IPS DF 6.9 (cell line): Measurements from ENCODE around the gene ECI1.
A peak's percentile ranks its signal among the peaks of the same experiment; 100 is the strongest.

Experiments
- DNase-seq: peaks from one replicate; pipeline ENCODE4 v3.0.0-alpha.2; 2013; ENCODE audit warnings: low read depth, low spot score
- H3K27ac ChIP-seq: one replicate; pipeline ENCODE4 v1.5.1; 2013; ENCODE audit warnings: low read length, control low read depth
- H3K27me3 ChIP-seq: 2 replicates; pipeline ENCODE4 v1.6.1; 2013; ENCODE audit warnings: mild to moderate bottlenecking, low read length; ENCODE audit not compliant: control insufficient read depth, insufficient read depth
- H3K36me3 ChIP-seq: 2 replicates; pipeline ENCODE4 v1.6.1; 2013; ENCODE audit warnings: low read length; ENCODE audit not compliant: control insufficient read depth, insufficient read depth
- H3K4me1 ChIP-seq: 2 replicates; pipeline ENCODE4 v1.6.1; 2013; ENCODE audit warnings: low read length; ENCODE audit not compliant: control insufficient read depth, insufficient read depth
- H3K4me3 ChIP-seq: 2 replicates; pipeline ENCODE4 v1.5.1; 2013; ENCODE audit warnings: mild to moderate bottlenecking, low read length
- H3K9me3 ChIP-seq: 2 replicates; pipeline ENCODE4 v1.6.1; 2013; ENCODE audit warnings: low read length, inconsistent platforms; ENCODE audit not compliant: control insufficient read depth, insufficient read depth
- WGBS: extraction: QIAGEN DNeasy Blood & Tissue Kit; methylation state at CpG from one replicate; pipeline ENCODE4 v1.1.7; 2013; ENCODE audit warnings: mixed read lengths, missing lambda C conversion rate; ENCODE audit not compliant: insufficient read length, insufficient coverage; 5-methylcytosine and 5-hydroxymethylcytosine counted together

ECI1 gene

DNA sequence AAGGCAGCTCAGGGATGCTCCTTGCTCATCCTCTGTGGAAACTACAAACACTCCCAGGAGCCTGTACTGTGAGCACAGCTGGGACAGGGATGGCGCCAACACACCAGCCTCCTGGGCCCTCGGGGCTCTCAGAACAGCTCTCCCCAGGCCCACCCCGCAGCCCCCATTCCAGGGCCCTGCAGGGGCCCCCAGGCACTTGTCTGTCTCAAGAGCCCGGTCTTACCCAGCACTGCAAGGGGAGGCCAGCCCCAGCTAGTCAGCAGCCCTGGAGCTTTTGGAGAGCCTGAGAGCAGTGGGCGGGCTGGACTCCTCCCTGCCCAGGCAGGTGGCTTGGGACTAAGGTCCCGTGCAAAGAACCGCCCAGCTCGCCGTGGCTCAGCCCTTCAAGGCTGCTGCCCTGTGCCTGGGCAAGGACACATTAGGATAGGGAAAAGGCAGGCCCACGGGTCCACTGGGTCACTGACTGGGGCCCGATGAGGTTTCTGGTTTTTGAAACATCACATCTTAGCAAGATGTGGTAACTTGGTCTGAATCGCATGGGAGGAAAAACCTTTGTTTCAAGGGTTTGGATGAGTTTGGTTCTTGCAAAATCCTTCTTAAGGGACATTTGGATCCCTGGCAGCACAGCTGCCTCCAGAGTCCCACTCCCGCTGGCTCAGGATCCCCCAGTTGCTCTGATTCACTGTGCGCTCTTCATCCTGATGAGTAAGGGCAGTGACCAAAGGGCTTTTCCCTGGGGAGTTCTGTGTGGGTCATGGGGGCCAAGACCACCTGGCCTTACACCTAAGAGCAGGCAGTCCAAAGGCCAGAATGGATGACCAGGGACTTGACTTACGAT is 12.3 kb downstream of the ECI1 start:
- Histone ChIP-seq H3K4me3 (no peak overlapping the region), H3K4me1 (peaks cover 4% of the 10 kb centered on the region), H3K27me3 (no peaks in the 10 kb centered on the region; the same call in 1 of the 2 replicates), H3K9me3 (no peaks in the 10 kb centered on the region), H3K27ac (no peak overlapping the region), H3K36me3 (peaks cover 24% of the 10 kb centered on the region)
- no peak for DNase-seq
- WGBS: no CpG with 5 or more reads among the region's 15 CpGs

DNA sequence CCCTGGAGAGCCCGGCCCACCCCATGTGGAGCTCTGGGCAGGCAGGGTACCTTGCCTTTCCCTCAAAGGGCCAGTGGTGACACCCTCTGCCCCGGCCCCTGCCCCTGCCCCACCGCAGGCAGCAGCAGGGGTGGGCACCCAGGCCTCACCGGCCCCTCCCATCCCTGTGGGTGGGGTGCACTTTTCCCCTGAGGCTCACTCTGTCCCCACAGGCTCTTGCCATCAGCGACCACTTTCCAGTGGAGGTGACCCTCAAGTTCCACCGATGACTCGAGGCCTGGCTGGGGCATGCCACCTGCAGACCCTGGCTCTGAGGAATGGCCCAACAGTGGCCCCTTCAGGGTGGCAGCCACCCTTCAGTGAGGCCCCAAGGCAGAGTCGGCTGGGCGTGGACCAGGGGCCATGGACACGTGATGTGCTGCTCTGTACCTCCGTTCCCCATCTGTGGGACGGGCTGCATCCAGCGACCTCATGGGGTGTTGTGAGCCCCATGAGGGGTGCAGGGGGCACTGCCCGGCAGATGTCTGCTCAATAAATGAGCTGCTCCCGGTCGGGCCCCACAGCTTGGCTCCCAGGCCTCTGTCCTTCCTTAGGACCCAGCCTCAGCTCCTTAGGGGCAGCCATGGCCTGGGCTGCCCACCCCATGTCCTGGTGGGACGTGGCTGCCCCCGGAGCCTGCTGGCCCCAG is 13.1 kb downstream of the ECI1 start:
- Histone ChIP-seq H3K36me3 (peaks cover 23% of the 10 kb centered on the region), H3K9me3 (no peaks in the 10 kb centered on the region), H3K4me3 (no peak overlapping the region), H3K4me1 (peaks cover 4% of the 10 kb centered on the region), H3K27me3 (no peaks in the 10 kb centered on the region; the same call in 1 of the 2 replicates), H3K27ac (no peak overlapping the region)
- no CpG with 5 or more reads among the region's 18 CpGs for WGBS
- no peak for DNase-seq

DNA sequence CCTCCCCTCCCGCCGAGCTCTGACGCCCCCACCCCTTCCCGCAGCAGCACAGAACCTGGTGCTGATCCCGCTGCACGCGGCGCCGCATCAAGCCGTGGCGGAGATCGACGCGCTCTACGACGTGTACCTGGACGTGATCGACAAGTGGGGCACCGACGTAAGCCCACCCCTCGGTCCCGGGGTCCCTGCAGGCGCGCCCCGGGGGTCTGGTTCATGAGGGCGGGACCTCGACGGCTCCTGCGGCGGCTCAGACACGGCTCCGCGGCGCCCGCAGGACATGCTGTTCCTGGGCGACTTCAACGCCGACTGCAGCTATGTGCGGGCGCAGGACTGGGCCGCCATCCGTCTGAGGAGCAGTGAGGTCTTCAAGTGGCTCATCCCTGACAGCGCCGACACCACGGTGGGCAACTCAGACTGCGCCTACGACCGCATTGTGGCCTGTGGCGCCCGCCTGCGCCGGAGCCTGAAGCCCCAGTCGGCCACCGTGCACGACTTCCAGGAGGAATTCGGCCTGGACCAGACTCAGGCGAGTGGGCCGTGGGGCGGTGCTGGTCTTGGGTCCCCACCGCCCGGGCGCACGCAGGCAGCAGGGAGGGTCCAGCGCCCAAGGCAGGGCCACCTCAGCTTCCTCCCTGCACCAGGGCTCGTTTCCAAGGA is 13.8 kb downstream of the ECI1 start:
- Histone ChIP-seq H3K4me1 (peaks cover 4% of the 10 kb centered on the region), H3K4me3 (peak overlapping the region; percentile 19; the same call in 1 of the 2 replicates), H3K36me3 (peaks cover 23% of the 10 kb centered on the region), H3K27ac (no peak overlapping the region), H3K27me3 (no peaks in the 10 kb centered on the region; the same call in 1 of the 2 replicates), H3K9me3 (no peaks in the 10 kb centered on the region)
- WGBS: no CpG with 5 or more reads among the region's 65 CpGs
- no peak for DNase-seq

DNA sequence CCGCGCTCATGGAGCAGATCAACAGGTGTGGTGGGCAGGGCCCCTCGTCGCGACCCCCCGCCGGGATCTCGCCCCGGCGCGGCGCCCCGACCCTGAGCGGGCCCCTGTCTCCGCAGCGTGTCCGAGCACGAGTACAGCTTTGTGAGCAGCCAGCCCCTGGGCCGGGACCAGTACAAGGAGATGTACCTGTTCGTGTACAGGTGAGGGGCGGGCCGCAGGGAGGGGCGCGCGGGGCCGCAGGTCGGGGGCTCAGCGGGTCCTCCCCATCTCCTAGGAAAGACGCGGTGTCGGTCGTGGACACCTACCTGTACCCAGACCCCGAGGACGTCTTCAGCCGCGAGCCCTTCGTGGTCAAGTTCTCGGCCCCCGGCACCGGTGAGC is 14.3 kb downstream of the ECI1 start:
- H3K36me3 ChIP-seq: peaks cover 22% of the 10 kb centered on the region; the same call in 1 of the 2 replicates
- peaks cover 4% of the 10 kb centered on the region for H3K4me1 ChIP-seq
- no peak overlapping the region for H3K27ac ChIP-seq
- DNase-seq: no peak
- no CpG with 5 or more reads among the region's 40 CpGs for WGBS
- no peaks in the 10 kb centered on the region; the same call in 1 of the 2 replicates for H3K27me3 ChIP-seq
- peak overlapping the region; percentile 14; the same call in 1 of the 2 replicates for H3K4me3 ChIP-seq
- no peaks in the 10 kb centered on the region for H3K9me3 ChIP-seq

DNA sequence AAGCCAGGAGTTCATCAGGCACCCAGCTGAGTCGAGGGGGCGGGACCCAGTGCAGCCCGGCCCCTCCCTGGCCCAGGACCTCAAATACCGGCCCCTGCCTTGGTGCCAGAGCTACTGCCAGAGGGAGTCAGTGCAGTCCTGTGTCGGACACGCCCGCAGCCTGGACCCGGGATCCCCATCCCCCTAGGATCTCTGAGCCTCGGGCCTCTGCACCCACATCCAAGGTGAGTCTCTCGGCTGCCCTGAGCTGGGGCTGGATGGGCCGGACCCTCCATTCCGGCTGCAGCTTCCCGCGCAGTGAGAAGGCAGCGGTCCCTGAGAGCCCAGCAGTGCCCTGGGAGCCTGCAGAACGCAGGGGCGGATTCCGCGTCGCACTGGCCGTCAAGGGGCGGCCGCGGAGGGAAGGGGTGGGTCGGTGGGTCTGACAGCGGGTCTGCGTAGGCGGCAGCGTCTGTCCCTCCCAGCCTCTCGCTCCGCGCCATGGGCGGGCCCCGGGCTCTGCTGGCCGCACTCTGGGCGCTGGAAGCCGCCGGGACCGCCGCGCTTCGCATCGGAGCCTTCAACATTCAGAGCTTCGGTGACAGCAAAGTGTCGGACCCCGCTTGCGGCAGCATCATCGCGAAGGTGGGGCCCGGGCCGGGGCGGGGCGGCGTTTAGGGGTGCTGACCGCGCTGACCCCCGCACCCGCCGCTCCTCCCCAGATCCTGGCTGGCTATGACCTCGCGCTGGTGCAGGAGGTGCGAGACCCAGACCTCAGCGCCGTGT is 14.9 kb downstream of the ECI1 start, which contains the start of gene DNASE1L2:
TSS of gene DNASE1L2 (plus strand) at position 108 of the 765 bp plus-strand sequence. CDS start at position 481, 373 bp downstream.
- Histone ChIP-seq H3K9me3 (no peaks in the 10 kb centered on the region), H3K4me1 (peaks cover 4% of the 10 kb centered on the region), H3K36me3 (peaks cover 28% of the 10 kb centered on the region), H3K27me3 (no peaks in the 10 kb centered on the region; the same call in 1 of the 2 replicates), H3K4me3 (peak within 1 kb of the TSS; percentile 14; the same call in 1 of the 2 replicates), H3K27ac (no peak within 1 kb of the TSS)
- no peak for DNase-seq
- WGBS: no CpG with 5 or more reads among the region's 64 CpGs

DNA sequence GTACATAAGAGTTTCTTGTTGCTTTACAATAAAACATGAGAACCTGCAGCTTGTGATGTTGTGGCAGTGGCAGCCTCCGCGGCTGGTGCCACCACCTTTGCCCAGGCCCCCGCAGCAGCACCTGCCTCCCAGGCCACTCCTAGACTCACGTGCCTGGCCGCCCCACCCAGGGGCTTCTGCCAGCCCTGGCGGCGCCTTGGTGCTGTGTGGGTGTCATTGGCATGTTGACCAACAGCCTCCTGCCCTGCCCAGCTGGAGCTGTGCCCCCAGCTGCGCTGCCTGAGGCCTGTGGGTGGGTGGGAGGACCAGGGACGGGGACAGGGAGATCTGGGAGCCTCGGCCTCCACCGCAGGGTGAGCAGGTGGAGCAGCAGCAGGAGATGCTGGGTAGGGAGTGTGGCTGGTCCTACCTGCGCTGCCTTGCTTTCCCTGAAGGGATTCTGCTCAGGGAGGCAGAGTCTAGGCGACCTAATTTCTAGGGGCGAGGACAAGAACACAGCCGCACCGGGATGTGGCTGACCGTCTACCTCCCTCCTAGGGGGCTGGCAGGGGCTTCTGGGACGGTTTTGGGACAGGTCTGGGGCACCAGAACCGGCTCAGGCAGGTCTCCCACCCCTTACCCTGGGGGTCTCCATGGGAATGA is 15.6 kb downstream of the ECI1 start:
- no peak overlapping the region for H3K4me3 ChIP-seq
- peaks cover 4% of the 10 kb centered on the region for H3K4me1 ChIP-seq
- H3K27me3 ChIP-seq: no peaks in the 10 kb centered on the region; the same call in 1 of the 2 replicates
- no peak overlapping the region for H3K27ac ChIP-seq
- no CpG with 5 or more reads among the region's 19 CpGs for WGBS
- peaks cover 30% of the 10 kb centered on the region for H3K36me3 ChIP-seq
- H3K9me3 ChIP-seq: no peaks in the 10 kb centered on the region
- DNase-seq: no peak

DNA sequence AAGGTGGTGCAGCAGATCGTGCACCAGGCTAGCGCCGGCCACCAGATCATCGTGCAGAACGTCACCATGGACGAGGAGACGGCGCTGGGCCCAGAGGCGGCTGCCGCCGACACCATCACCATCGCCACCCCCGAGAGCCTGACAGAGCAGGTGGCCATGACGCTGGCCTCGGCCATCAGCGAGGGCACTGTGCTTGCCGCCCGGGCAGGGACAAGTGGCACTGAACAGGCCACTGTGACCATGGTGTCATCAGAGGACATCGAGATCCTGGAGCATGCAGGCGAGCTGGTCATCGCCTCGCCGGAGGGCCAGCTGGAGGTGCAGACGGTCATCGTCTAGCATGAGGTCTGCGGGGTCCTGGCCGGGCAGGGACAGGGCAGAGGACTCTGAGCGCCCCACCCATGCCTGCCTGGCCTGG is 16.1 kb downstream of the ECI1 start:
- Histone ChIP-seq H3K27me3 (no peaks in the 10 kb centered on the region; the same call in 1 of the 2 replicates), H3K4me1 (peaks cover 4% of the 10 kb centered on the region), H3K9me3 (no peaks in the 10 kb centered on the region), H3K4me3 (no peak overlapping the region), H3K27ac (no peak overlapping the region), H3K36me3 (peaks cover 30% of the 10 kb centered on the region)
- DNase-seq: no peak
- WGBS: no CpG with 5 or more reads among the region's 28 CpGs

DNA sequence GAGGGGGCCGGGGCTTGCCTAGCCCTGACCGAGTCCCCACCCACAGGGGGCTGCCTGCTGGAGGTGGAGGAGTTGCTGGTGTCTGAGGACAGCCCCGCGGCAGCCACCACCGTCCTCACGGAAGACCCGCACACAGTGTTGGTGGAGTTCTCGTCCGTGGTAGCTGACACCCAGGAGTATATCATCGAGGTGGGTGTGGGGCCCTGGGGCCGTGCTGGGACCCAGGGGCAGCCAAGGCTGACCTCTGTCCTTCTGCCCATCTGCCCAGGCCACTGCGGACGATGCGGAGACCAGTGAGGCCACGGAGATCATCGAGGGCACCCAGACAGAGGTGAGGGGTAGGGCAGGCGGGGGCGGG is 16.6 kb downstream of the ECI1 start:
- Histone ChIP-seq H3K27ac (no peak overlapping the region), H3K27me3 (no peaks in the 10 kb centered on the region; the same call in 1 of the 2 replicates), H3K4me1 (peaks cover 4% of the 10 kb centered on the region), H3K9me3 (no peaks in the 10 kb centered on the region), H3K4me3 (no peak overlapping the region), H3K36me3 (peaks cover 31% of the 10 kb centered on the region)
- no CpG with 5 or more reads among the region's 18 CpGs for WGBS
- DNase-seq: no peak

DNA sequence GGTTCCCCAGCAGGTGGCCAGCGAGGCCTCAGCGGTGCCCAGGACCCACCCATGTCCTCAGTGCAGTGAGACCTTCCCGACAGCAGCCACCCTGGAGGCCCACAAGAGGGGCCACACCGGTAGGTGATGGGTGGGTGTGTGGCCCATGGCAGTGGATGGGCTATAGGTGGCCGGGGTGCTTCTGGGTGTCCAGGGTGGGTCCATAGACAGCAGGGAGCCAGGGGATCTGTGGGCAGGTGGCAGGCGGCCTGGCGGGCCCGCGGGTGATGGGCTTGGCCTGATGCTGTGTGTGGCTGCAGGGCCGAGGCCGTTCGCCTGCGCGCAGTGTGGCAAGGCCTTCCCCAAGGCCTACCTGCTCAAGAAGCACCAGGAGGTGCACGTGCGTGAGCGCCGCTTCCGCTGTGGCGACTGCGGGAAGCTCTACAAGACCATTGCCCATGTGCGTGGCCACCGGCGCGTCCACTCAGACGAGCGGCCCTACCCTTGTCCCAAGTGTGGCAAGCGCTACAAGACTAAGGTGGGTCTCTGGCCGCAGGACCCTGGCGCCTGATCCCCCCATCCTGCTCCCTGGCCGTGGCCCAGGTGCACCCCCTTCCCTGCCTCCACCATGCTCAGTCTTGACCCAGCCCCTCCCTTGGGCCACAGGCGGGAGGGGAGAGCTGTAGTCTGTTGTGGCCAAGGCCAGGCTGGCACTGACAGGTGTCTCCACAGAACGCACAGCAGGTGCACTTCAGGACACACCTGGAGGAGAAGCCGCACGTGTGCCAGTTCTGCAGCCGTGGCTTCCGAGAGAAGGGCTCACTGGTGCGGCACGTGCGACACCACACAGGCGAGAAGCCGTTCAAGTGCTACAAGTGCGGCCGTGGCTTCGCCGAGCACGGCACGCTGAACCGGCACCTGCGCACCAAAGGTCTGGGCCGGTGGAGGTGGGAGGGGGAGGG is 17.2 kb downstream of the ECI1 start:
- Histone ChIP-seq H3K27me3 (no peaks in the 10 kb centered on the region; the same call in 1 of the 2 replicates), H3K4me3 (no peak overlapping the region), H3K36me3 (peaks cover 36% of the 10 kb centered on the region), H3K4me1 (peaks cover 4% of the 10 kb centered on the region), H3K9me3 (no peaks in the 10 kb centered on the region), H3K27ac (no peak overlapping the region)
- DNase-seq: no peak
- WGBS: no CpG with 5 or more reads among the region's 51 CpGs
